Measurements from ENCODE around the gene TSPAN18. TPM values are rescaled to one million over a fixed set of nuclear protein-coding genes. Genes with fewer than 3 reads are reported as not detected.
A peak's percentile ranks its signal among the peaks of the same experiment; 100 is the strongest.

TSPAN18 gene
- total RNA-seq, 1 donor: 5.8 TPM

DNA sequence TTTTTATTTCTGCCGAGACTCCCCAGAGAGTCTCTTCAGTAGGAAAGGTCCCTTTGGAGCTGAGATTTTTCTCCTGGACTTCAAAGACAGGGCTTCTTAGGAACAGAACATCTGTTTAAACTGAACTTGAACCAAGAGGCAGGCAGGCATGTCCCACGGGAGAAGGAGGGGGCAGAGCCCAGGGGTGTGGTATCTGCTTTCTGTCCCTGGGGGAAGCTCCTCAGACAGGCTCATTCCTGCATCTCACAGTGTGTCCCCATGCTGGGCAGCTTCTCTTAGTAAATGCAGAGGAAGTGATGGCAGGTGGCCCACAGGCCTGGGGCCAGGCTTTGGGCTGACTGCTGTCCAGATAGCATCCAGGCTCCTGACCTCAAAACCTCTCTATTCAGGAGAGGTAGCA is 47.3 kb downstream of the TSPAN18 start:
- no peak for DNase-seq (ENCODE audit: insufficient read length, low spot score, missing footprints)
- Histone ChIP-seq H2AFZ (ENCODE audit: low read length) (no peak overlapping the region), H4K20me1 (ENCODE audit: insufficient read depth, low read length) (no peaks in the 10 kb centered on the region), H3K4me2 (ENCODE audit: insufficient read depth, low read length) (no peak overlapping the region), H3K4me3 (ENCODE audit: insufficient read depth, low read length) (no peak overlapping the region), H3K4me1 (ENCODE audit: insufficient read depth, low read length) (no peaks in the 10 kb centered on the region), H3K27ac (ENCODE audit: low read depth, low read length) (no peak overlapping the region), H3K79me2 (ENCODE audit: insufficient read depth, low read length) (no peaks in the 10 kb centered on the region), H3K36me3 (ENCODE audit: insufficient read depth, low read length) (no peaks in the 10 kb centered on the region), H3K9me3 (ENCODE audit: low read depth, low read length) (no peaks in the 10 kb centered on the region), H3K27me3 (ENCODE audit: insufficient read depth, low read length) (peaks cover 19% of the 10 kb centered on the region)
- TF ChIP-seq, protein P1, sequence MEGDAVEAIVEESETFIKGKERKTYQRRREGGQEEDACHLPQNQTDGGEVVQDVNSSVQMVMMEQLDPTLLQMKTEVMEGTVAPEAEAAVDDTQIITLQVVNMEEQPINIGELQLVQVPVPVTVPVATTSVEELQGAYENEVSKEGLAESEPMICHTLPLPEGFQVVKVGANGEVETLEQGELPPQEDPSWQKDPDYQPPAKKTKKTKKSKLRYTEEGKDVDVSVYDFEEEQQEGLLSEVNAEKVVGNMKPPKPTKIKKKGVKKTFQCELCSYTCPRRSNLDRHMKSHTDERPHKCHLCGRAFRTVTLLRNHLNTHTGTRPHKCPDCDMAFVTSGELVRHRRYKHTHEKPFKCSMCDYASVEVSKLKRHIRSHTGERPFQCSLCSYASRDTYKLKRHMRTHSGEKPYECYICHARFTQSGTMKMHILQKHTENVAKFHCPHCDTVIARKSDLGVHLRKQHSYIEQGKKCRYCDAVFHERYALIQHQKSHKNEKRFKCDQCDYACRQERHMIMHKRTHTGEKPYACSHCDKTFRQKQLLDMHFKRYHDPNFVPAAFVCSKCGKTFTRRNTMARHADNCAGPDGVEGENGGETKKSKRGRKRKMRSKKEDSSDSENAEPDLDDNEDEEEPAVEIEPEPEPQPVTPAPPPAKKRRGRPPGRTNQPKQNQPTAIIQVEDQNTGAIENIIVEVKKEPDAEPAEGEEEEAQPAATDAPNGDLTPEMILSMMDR (IDR thresholded peaks at IDR 0.05; ENCODE audit: extremely low read depth, low read depth, low read length): no peak

DNA sequence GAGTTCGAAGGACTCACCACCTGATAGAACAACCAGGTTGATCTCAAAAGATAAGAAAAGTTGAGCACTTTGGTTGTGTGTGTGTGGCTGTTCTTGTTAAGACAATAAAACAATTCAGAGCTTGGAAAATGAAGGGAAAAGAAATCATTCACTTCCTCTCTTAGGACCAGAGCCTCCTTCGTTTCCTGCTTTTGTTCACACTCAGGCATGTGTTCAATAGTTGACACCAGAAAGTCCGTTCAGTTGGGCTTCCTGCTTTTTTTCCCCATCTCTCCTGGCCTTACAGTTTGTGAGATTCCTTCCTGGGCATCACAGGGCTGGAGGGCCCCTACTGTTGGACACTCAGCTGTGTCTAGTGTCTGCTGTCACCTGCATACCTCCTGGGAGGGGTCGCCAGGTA is 48.0 kb downstream of the TSPAN18 start:
- H4K20me1 ChIP-seq (ENCODE audit: insufficient read depth, low read length): no peaks in the 10 kb centered on the region
- no peaks in the 10 kb centered on the region for H3K79me2 ChIP-seq (ENCODE audit: insufficient read depth, low read length)
- H2AFZ ChIP-seq (ENCODE audit: low read length): no peak overlapping the region
- no peak for DNase-seq (ENCODE audit: insufficient read length, low spot score, missing footprints)
- no peaks in the 10 kb centered on the region for H3K9me3 ChIP-seq (ENCODE audit: low read depth, low read length)
- no peak overlapping the region for H3K4me3 ChIP-seq (ENCODE audit: insufficient read depth, low read length)
- no peak overlapping the region for H3K4me2 ChIP-seq (ENCODE audit: insufficient read depth, low read length)
- no peak overlapping the region for H3K27ac ChIP-seq (ENCODE audit: low read depth, low read length)
- peaks cover 19% of the 10 kb centered on the region for H3K27me3 ChIP-seq (ENCODE audit: insufficient read depth, low read length)
- H3K4me1 ChIP-seq (ENCODE audit: insufficient read depth, low read length): no peaks in the 10 kb centered on the region
- TF ChIP-seq, protein P1 (IDR thresholded peaks at IDR 0.05; ENCODE audit: extremely low read depth, low read depth, low read length): no peak
- H3K36me3 ChIP-seq (ENCODE audit: insufficient read depth, low read length): no peaks in the 10 kb centered on the region

GRCh38 chr11:44775366-44775984 is 48.7 kb downstream of the TSPAN18 start:
- no peak overlapping the region for H2AFZ ChIP-seq (ENCODE audit: low read length)
- no peaks in the 10 kb centered on the region for H3K9me3 ChIP-seq (ENCODE audit: low read depth, low read length)
- peak; percentile 83 for DNase-seq (ENCODE audit: insufficient read length, low spot score, missing footprints)
- H3K27ac ChIP-seq (ENCODE audit: low read depth, low read length): no peak overlapping the region
- H4K20me1 ChIP-seq (ENCODE audit: insufficient read depth, low read length): no peaks in the 10 kb centered on the region
- H3K27me3 ChIP-seq (ENCODE audit: insufficient read depth, low read length): peaks cover 19% of the 10 kb centered on the region
- no peaks in the 10 kb centered on the region for H3K36me3 ChIP-seq (ENCODE audit: insufficient read depth, low read length)
- H3K79me2 ChIP-seq (ENCODE audit: insufficient read depth, low read length): no peaks in the 10 kb centered on the region
- TF ChIP-seq, protein P1 (IDR thresholded peaks at IDR 0.05; ENCODE audit: extremely low read depth, low read depth, low read length): peak; percentile 79
- H3K4me1 ChIP-seq (ENCODE audit: insufficient read depth, low read length): no peaks in the 10 kb centered on the region
- no peak overlapping the region for H3K4me3 ChIP-seq (ENCODE audit: insufficient read depth, low read length)
- H3K4me2 ChIP-seq (ENCODE audit: insufficient read depth, low read length): no peak overlapping the region

DNA sequence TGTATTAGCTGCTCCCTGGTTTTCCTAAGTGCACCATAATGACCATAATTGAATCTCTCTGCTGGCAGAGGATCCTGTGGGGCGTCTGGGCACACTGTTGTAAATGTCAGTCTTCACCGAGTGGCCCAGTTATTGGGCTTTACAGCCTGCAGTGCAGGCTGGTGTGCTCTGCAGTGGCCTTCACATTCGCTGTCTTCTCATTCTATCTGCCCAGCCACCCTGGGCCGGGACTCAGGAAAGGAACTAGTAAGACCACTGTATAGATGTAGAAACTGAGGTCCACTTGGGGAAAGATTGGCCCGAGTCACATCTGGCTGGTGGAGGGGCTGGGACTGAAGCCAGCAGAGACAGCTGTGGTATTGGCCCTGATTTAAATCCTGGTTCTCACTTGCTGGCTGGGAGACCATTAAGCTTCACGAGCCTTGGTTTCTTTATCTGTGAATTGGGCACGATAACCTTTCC is 49.3 kb downstream of the TSPAN18 start:
- no peak for DNase-seq (ENCODE audit: insufficient read length, low spot score, missing footprints)
- TF ChIP-seq, protein P1 (IDR thresholded peaks at IDR 0.05; ENCODE audit: extremely low read depth, low read depth, low read length): no peak
- no peaks in the 10 kb centered on the region for H3K79me2 ChIP-seq (ENCODE audit: insufficient read depth, low read length)
- H3K4me2 ChIP-seq (ENCODE audit: insufficient read depth, low read length): no peak overlapping the region
- H3K27ac ChIP-seq (ENCODE audit: low read depth, low read length): no peak overlapping the region
- no peak overlapping the region for H3K4me3 ChIP-seq (ENCODE audit: insufficient read depth, low read length)
- H4K20me1 ChIP-seq (ENCODE audit: insufficient read depth, low read length): no peaks in the 10 kb centered on the region
- no peaks in the 10 kb centered on the region for H3K36me3 ChIP-seq (ENCODE audit: insufficient read depth, low read length)
- no peak overlapping the region for H2AFZ ChIP-seq (ENCODE audit: low read length)
- no peaks in the 10 kb centered on the region for H3K4me1 ChIP-seq (ENCODE audit: insufficient read depth, low read length)
- no peaks in the 10 kb centered on the region for H3K9me3 ChIP-seq (ENCODE audit: low read depth, low read length)
- peaks cover 19% of the 10 kb centered on the region for H3K27me3 ChIP-seq (ENCODE audit: insufficient read depth, low read length)
